ENCODE data around the gene KIAA0825. TPM values are rescaled to one million over a fixed set of nuclear protein-coding genes. Genes with fewer than 3 reads are reported as not detected.

The KIAA0825 gene
- total RNA-seq, 1 experiment from 2014 or later: 1.3 TPM

DNA sequence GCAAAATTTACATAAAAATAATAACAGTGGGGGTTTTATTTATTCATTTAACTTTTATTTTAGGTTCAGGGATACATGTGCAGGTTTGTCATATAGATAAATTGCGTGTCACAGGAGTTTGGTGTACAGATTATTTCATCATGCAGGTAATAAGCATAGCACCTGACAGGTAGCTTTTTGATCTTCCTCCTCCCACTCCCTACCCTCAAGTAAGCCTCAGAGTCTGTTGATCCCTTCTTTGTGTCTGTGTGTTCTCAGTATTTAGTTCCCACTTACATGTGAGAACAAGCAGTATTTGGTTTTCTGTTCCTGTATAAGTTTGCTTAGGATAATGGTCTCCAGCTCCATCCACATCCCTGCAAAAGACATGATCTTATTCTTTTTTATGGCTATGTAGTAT is 240.3 kb downstream of the KIAA0825 start (continued):
- TF ChIP-seq, protein P1, sequence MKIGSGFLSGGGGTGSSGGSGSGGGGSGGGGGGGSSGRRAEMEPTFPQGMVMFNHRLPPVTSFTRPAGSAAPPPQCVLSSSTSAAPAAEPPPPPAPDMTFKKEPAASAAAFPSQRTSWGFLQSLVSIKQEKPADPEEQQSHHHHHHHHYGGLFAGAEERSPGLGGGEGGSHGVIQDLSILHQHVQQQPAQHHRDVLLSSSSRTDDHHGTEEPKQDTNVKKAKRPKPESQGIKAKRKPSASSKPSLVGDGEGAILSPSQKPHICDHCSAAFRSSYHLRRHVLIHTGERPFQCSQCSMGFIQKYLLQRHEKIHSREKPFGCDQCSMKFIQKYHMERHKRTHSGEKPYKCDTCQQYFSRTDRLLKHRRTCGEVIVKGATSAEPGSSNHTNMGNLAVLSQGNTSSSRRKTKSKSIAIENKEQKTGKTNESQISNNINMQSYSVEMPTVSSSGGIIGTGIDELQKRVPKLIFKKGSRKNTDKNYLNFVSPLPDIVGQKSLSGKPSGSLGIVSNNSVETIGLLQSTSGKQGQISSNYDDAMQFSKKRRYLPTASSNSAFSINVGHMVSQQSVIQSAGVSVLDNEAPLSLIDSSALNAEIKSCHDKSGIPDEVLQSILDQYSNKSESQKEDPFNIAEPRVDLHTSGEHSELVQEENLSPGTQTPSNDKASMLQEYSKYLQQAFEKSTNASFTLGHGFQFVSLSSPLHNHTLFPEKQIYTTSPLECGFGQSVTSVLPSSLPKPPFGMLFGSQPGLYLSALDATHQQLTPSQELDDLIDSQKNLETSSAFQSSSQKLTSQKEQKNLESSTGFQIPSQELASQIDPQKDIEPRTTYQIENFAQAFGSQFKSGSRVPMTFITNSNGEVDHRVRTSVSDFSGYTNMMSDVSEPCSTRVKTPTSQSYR (CRISPR knock-in tag; IDR thresholded peaks at IDR 0.05): no peak

DNA sequence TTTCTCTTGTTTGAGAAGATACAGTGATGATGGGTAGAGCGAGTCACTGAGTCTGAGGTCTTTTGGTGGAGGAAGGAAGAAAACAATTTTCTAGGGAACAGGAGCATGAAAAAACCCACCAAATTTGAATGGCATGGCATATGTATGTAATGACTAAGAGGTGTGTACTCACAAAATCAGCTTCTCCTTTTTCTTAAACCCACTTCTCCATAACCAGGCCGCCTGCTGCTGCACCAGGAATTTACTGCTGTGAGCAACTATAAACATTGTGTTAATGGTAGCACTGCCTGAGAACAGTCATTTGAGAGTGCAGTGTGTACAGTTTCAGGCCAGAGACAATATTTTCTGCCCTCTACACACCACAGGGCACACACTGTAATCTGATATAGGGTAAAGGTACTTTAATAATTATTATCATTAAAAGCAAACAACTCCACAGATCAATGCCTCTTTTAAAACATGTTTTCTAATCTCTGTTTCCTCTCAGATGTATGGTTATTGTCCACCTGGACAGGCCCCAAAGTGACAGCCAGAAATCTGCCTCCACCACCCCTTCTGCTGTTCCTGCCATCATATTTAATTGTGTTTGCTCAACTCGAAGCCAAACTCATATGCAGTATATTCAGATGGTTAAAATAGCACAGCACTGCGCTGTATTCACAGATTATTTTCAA is 241.6 kb downstream of the KIAA0825 start:
- TF ChIP-seq, protein P2, sequence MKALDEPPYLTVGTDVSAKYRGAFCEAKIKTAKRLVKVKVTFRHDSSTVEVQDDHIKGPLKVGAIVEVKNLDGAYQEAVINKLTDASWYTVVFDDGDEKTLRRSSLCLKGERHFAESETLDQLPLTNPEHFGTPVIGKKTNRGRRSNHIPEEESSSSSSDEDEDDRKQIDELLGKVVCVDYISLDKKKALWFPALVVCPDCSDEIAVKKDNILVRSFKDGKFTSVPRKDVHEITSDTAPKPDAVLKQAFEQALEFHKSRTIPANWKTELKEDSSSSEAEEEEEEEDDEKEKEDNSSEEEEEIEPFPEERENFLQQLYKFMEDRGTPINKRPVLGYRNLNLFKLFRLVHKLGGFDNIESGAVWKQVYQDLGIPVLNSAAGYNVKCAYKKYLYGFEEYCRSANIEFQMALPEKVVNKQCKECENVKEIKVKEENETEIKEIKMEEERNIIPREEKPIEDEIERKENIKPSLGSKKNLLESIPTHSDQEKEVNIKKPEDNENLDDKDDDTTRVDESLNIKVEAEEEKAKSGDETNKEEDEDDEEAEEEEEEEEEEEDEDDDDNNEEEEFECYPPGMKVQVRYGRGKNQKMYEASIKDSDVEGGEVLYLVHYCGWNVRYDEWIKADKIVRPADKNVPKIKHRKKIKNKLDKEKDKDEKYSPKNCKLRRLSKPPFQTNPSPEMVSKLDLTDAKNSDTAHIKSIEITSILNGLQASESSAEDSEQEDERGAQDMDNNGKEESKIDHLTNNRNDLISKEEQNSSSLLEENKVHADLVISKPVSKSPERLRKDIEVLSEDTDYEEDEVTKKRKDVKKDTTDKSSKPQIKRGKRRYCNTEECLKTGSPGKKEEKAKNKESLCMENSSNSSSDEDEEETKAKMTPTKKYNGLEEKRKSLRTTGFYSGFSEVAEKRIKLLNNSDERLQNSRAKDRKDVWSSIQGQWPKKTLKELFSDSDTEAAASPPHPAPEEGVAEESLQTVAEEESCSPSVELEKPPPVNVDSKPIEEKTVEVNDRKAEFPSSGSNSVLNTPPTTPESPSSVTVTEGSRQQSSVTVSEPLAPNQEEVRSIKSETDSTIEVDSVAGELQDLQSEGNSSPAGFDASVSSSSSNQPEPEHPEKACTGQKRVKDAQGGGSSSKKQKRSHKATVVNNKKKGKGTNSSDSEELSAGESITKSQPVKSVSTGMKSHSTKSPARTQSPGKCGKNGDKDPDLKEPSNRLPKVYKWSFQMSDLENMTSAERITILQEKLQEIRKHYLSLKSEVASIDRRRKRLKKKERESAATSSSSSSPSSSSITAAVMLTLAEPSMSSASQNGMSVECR (CRISPR knock-in tag; IDR thresholded peaks at IDR 0.05; ENCODE audit: borderline replicate concordance): no peak
- TF ChIP-seq ZNF396 (CRISPR knock-in tag; IDR thresholded peaks at IDR 0.05; ENCODE audit: borderline replicate concordance) (no peak), EMX1 (CRISPR knock-in tag; IDR thresholded peaks at IDR 0.05) (no peak), NR3C1 (CRISPR knock-in tag; conservative IDR thresholded peaks at IDR 0.05; ENCODE audit: low read depth) (no peak), OVOL2 (CRISPR knock-in tag; IDR thresholded peaks at IDR 0.05; ENCODE audit: borderline replicate concordance) (no peak), MXD4 (CRISPR knock-in tag; IDR thresholded peaks at IDR 0.05; ENCODE audit: borderline replicate concordance) (no peak), CBFB (CRISPR knock-in tag; IDR thresholded peaks at IDR 0.05; ENCODE audit: low read depth) (no peak), ZNF138 (CRISPR knock-in tag; conservative IDR thresholded peaks at IDR 0.05) (no peak), ETV6 (CRISPR knock-in tag; IDR thresholded peaks at IDR 0.05) (no peak), ZNF263 (CRISPR knock-in tag; IDR thresholded peaks at IDR 0.05; ENCODE audit: low read depth) (no peak), ZNF423 (CRISPR knock-in tag; IDR thresholded peaks at IDR 0.05) (no peak), GABPB1 (CRISPR knock-in tag; IDR thresholded peaks at IDR 0.05) (no peak), CREM (CRISPR knock-in tag; IDR thresholded peaks at IDR 0.05) (no peak), FOXJ3 (CRISPR knock-in tag; IDR thresholded peaks at IDR 0.05; ENCODE audit: borderline replicate concordance) (no peak), JUN (CRISPR knock-in tag; IDR thresholded peaks at IDR 0.05) (no peak)
- TF ChIP-seq, protein P3, sequence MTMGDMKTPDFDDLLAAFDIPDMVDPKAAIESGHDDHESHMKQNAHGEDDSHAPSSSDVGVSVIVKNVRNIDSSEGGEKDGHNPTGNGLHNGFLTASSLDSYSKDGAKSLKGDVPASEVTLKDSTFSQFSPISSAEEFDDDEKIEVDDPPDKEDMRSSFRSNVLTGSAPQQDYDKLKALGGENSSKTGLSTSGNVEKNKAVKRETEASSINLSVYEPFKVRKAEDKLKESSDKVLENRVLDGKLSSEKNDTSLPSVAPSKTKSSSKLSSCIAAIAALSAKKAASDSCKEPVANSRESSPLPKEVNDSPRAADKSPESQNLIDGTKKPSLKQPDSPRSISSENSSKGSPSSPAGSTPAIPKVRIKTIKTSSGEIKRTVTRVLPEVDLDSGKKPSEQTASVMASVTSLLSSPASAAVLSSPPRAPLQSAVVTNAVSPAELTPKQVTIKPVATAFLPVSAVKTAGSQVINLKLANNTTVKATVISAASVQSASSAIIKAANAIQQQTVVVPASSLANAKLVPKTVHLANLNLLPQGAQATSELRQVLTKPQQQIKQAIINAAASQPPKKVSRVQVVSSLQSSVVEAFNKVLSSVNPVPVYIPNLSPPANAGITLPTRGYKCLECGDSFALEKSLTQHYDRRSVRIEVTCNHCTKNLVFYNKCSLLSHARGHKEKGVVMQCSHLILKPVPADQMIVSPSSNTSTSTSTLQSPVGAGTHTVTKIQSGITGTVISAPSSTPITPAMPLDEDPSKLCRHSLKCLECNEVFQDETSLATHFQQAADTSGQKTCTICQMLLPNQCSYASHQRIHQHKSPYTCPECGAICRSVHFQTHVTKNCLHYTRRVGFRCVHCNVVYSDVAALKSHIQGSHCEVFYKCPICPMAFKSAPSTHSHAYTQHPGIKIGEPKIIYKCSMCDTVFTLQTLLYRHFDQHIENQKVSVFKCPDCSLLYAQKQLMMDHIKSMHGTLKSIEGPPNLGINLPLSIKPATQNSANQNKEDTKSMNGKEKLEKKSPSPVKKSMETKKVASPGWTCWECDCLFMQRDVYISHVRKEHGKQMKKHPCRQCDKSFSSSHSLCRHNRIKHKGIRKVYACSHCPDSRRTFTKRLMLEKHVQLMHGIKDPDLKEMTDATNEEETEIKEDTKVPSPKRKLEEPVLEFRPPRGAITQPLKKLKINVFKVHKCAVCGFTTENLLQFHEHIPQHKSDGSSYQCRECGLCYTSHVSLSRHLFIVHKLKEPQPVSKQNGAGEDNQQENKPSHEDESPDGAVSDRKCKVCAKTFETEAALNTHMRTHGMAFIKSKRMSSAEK (CRISPR knock-in tag; IDR thresholded peaks at IDR 0.05; ENCODE audit: borderline replicate concordance): no peak
- TF ChIP-seq, protein P4, sequence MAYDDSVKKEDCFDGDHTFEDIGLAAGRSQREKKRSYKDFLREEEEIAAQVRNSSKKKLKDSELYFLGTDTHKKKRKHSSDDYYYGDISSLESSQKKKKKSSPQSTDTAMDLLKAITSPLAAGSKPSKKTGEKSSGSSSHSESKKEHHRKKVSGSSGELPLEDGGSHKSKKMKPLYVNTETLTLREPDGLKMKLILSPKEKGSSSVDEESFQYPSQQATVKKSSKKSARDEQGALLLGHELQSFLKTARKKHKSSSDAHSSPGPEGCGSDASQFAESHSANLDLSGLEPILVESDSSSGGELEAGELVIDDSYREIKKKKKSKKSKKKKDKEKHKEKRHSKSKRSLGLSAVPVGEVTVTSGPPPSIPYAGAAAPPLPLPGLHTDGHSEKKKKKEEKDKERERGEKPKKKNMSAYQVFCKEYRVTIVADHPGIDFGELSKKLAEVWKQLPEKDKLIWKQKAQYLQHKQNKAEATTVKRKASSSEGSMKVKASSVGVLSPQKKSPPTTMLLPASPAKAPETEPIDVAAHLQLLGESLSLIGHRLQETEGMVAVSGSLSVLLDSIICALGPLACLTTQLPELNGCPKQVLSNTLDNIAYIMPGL (CRISPR knock-in tag; IDR thresholded peaks at IDR 0.05): no peak
- TF ChIP-seq, protein P5, sequence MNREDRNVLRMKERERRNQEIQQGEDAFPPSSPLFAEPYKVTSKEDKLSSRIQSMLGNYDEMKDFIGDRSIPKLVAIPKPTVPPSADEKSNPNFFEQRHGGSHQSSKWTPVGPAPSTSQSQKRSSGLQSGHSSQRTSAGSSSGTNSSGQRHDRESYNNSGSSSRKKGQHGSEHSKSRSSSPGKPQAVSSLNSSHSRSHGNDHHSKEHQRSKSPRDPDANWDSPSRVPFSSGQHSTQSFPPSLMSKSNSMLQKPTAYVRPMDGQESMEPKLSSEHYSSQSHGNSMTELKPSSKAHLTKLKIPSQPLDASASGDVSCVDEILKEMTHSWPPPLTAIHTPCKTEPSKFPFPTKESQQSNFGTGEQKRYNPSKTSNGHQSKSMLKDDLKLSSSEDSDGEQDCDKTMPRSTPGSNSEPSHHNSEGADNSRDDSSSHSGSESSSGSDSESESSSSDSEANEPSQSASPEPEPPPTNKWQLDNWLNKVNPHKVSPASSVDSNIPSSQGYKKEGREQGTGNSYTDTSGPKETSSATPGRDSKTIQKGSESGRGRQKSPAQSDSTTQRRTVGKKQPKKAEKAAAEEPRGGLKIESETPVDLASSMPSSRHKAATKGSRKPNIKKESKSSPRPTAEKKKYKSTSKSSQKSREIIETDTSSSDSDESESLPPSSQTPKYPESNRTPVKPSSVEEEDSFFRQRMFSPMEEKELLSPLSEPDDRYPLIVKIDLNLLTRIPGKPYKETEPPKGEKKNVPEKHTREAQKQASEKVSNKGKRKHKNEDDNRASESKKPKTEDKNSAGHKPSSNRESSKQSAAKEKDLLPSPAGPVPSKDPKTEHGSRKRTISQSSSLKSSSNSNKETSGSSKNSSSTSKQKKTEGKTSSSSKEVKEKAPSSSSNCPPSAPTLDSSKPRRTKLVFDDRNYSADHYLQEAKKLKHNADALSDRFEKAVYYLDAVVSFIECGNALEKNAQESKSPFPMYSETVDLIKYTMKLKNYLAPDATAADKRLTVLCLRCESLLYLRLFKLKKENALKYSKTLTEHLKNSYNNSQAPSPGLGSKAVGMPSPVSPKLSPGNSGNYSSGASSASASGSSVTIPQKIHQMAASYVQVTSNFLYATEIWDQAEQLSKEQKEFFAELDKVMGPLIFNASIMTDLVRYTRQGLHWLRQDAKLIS (CRISPR knock-in tag; IDR thresholded peaks at IDR 0.05; ENCODE audit: borderline replicate concordance): no peak
- DNase-seq (ENCODE audit: low spot score) (no peak), ATAC-seq (no peak)
- Mint-ChIP-seq H3K27me3 (ENCODE audit: low read depth) (no peaks in the 10 kb centered on the region), H3K27ac (no peak overlapping the region; the same call in 1 of the 2 replicates), H3K36me3 (peaks cover 3% of the 10 kb centered on the region; the same call in 1 of the 2 replicates), H3K4me3 (no peak overlapping the region), H3K9me3 (peaks cover 24% of the 10 kb centered on the region), H3K4me1 (peaks cover 33% of the 10 kb centered on the region)
- CTCF ChIA-PET: no interaction called here
- POLR2A ChIA-PET: no interaction called here
